NCI-H774 (cell line): ENCODE measurements around the gene PITX2.

Experiments
- DNase-seq: peaks from one replicate; lab custom pipeline; 2025; lab: John Stamatoyannopoulos, UW

Gene PITX2

GRCh38 chr4:110623718-110624397, 981 bp upstream of the PITX2 start:
- DNase-seq: no peak

- DNase-seq: no peak
Observed at GRCh38 chr4:110621839-110622751, 782 bp downstream of the PITX2 start.

- no peak for DNase-seq
Observed at GRCh38 chr4:110621328-110621812, 1.5 kb downstream of the PITX2 start.

GRCh38 chr4:110620691-110621327, 2.1 kb downstream of the PITX2 start:
- no peak for DNase-seq

GRCh38 chr4:110620322-110620690, 2.6 kb downstream of the PITX2 start:
- DNase-seq: no peak

GRCh38 chr4:110619463-110620247, 3.2 kb downstream of the PITX2 start:
- no peak for DNase-seq

- DNase-seq: no peak
Observed at GRCh38 chr4:110618581-110619462, 4.1 kb downstream of the PITX2 start.

GRCh38 chr4:110617646-110618580, 5.0 kb downstream of the PITX2 start:
- no peak for DNase-seq

- no peak for DNase-seq
Observed at GRCh38 chr4:110617075-110617640, 5.7 kb downstream of the PITX2 start.

- DNase-seq: no peak
Observed at GRCh38 chr4:110616238-110617074, 6.4 kb downstream of the PITX2 start.

GRCh38 chr4:110615353-110616237, 7.3 kb downstream of the PITX2 start:
- DNase-seq: no peak

GRCh38 chr4:110614976-110615352, 7.9 kb downstream of the PITX2 start:
- DNase-seq: no peak

- DNase-seq: no peak
Observed at GRCh38 chr4:110614173-110614963, 8.5 kb downstream of the PITX2 start.

- DNase-seq: no peak
Observed at GRCh38 chr4:110613745-110614144, 9.1 kb downstream of the PITX2 start.

- no peak for DNase-seq
Observed at GRCh38 chr4:110612631-110613269, 10.1 kb downstream of the PITX2 start.

GRCh38 chr4:110611968-110612447, 10.9 kb downstream of the PITX2 start:
- no peak for DNase-seq
